EL (cell line): ENCODE measurements around the gene SLC5A3.

Experiments used
- DNase-seq: peaks from one replicate; pipeline ENCODE4 v3.0.0-alpha.2; 2016

Gene SLC5A3

GRCh38 chr21:34105947-34106541 is 32.7 kb downstream of the SLC5A3 start:
- DNase-seq: no peak

GRCh38 chr21:34107606-34108005 is 34.2 kb downstream of the SLC5A3 start:
- no peak for DNase-seq

- DNase-seq: no peak
Observed at GRCh38 chr21:34109075-34109474, 35.7 kb downstream of the SLC5A3 start.

GRCh38 chr21:34110594-34111202 is 37.3 kb downstream of the SLC5A3 start:
- DNase-seq: no peak

- no peak for DNase-seq
Observed at GRCh38 chr21:34112316-34113033, 39.1 kb downstream of the SLC5A3 start.

GRCh38 chr21:34113842-34114241 is 40.5 kb downstream of the SLC5A3 start:
- DNase-seq: no peak

GRCh38 chr21:34115160-34115559 is 41.8 kb downstream of the SLC5A3 start:
- no peak for DNase-seq

- DNase-seq: no peak
Observed at GRCh38 chr21:34116569-34116968, 43.2 kb downstream of the SLC5A3 start.

GRCh38 chr21:34120867-34121266 is 47.5 kb downstream of the SLC5A3 start:
- DNase-seq: no peak

- no peak for DNase-seq
Observed at GRCh38 chr21:34122047-34122446, 48.7 kb downstream of the SLC5A3 start.
